Stomach (tissue), 4 donors: Measurements from ENCODE around the gene INPP5A.

Source experiments
- EP300 ChIP-seq: sonication (generic); formaldehyde crosslinking; IDR thresholded peaks from one replicate; pipeline ENCODE4 v1.6.1; 2017; ENCODE audit warnings: antibody characterized with exemption
- POLR2A ChIP-seq, 4 donors: fragments of 450-650 bp; IDR thresholded peaks; one replicate each; pipeline ENCODE4 v1.6.1; 2016; ENCODE audit warnings: antibody characterized with exemption in 4 of 4, control low read depth in 2 of 4, mild to moderate bottlenecking in 1 of 4, moderate library complexity in 1 of 4
- POLR2AphosphoS5 ChIP-seq, 3 donors: sonication (generic); formaldehyde crosslinking; IDR thresholded peaks; one replicate each; pipeline ENCODE4 v1.6.1; 2016; ENCODE audit warnings: antibody characterized with exemption in 3 of 3
- TF ChIP-seq, protein P1 (sequence below), 7 experiments: fragments of 450-650 bp in 4 of 7; fragments of 200-600 bp in 3 of 7; sonication (generic) in 3 of 7; IDR thresholded peaks; one replicate each; pipeline ENCODE4 v1.5.1; 2016 to 2019; ENCODE audit warnings: antibody characterized with exemption in 7 of 7, control low read depth in 2 of 7, mild to moderate bottlenecking in 1 of 7

DNA sequence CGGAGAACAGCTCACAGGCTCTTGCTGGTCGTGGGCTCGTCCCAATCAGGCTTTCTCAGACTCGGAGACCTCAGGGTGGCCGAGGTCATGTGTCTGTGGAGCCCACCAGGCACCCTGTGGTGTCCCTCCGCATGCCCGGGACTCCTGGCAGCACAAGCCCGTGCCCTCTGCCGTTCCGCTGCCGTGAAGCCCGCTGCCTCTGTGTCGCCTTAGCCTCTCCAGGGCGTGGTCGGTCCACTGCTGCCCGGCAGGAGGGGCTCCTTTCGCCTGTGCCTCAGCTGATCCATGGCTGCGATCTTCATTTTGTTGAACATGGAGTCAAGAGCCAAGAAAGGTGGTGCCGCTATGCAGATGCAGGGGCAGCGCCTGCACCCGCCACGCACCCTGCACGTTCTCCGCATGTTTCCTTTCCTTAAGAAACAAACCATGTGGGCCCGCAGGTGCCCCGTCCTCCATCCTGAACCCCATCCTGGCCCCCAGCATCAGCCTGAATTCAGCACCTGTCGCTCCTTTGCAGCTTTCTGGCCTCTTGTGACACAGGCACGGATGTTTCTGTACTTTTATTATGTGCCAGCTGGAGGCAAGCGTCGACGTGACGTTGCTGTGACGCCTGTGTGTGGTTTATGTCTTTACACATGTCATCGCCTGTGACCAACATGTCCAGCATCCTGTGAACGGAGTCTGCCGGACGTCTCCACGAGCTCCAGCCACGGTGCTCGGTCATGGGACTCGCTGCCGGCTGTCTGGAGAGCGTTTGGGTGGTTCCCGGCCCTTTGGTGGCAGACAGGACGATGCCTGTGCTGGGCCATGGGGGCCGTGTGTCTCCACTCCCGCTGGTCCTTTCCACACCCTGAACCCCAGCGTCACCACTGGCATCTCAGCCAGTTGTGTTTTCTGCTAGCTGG, 178.4 kb downstream of the INPP5A start:
- TF ChIP-seq, protein P1, sequence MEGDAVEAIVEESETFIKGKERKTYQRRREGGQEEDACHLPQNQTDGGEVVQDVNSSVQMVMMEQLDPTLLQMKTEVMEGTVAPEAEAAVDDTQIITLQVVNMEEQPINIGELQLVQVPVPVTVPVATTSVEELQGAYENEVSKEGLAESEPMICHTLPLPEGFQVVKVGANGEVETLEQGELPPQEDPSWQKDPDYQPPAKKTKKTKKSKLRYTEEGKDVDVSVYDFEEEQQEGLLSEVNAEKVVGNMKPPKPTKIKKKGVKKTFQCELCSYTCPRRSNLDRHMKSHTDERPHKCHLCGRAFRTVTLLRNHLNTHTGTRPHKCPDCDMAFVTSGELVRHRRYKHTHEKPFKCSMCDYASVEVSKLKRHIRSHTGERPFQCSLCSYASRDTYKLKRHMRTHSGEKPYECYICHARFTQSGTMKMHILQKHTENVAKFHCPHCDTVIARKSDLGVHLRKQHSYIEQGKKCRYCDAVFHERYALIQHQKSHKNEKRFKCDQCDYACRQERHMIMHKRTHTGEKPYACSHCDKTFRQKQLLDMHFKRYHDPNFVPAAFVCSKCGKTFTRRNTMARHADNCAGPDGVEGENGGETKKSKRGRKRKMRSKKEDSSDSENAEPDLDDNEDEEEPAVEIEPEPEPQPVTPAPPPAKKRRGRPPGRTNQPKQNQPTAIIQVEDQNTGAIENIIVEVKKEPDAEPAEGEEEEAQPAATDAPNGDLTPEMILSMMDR (IDR thresholded peaks at IDR 0.05) = no peak
- TF ChIP-seq POLR2A (IDR thresholded peaks at IDR 0.05) (no peak), POLR2AphosphoS5 (IDR thresholded peaks at IDR 0.05) (no peak), EP300 (no peak)
